Liver (tissue), 9 donors: ENCODE data around the gene KNG1. TPM values are rescaled to one million over a fixed set of nuclear protein-coding genes. Genes with fewer than 3 reads are reported as not detected.
"Not testable (repeated sequence)": the region's sequence is repeated elsewhere in the genome, so short reads cannot be mapped to it uniquely, and the experiment has no call there.

Experiments
- DNase-seq: peaks from one replicate; pipeline ENCODE4 v3.0.0-alpha.2; 2017; ENCODE audit warnings: low spot score
- H3K27ac ChIP-seq, 2 donors: one replicate each; pipeline ENCODE4 v1.7.0; 2013; ENCODE audit warnings: inconsistent platforms in 2 of 2, low read length in 2 of 2, control low read depth in 1 of 2, low read depth in 1 of 2, mild to moderate bottlenecking in 1 of 2
- H3K27me3 ChIP-seq, 4 donors: one replicate each; pipeline versions ENCODE4 v1.6.1 to v1.7.0; 2013; ENCODE audit warnings: low read length in 3 of 4, inconsistent platforms in 1 of 4, mild to moderate bottlenecking in 1 of 4, moderate library complexity in 1 of 4; ENCODE audit not compliant: control insufficient read depth in 4 of 4, insufficient read depth in 4 of 4
- H3K36me3 ChIP-seq, 4 donors: one replicate each; pipeline versions ENCODE4 v1.6.1 to v1.7.0; 2013; ENCODE audit warnings: low read length in 3 of 4, mild to moderate bottlenecking in 3 of 4, low read depth in 1 of 4, moderate library complexity in 1 of 4; ENCODE audit not compliant: control insufficient read depth in 4 of 4, insufficient read depth in 3 of 4
- H3K4me1 ChIP-seq, 4 donors: one replicate each; pipeline versions ENCODE4 v1.6.1 to v1.7.0; 2013; ENCODE audit warnings: low read length in 3 of 4, mild to moderate bottlenecking in 3 of 4, moderate library complexity in 1 of 4; ENCODE audit not compliant: control insufficient read depth in 4 of 4, insufficient read depth in 4 of 4
- H3K4me3 ChIP-seq, 3 donors: one replicate each; pipeline versions ENCODE4 v1.6.1 to v1.7.0; 2013; ENCODE audit warnings: low read length in 3 of 3, control low read depth in 1 of 3, low read depth in 1 of 3, mild to moderate bottlenecking in 1 of 3
- H3K9ac ChIP-seq, 2 donors: one replicate each; pipeline ENCODE4 v1.7.0; 2013; ENCODE audit warnings: low read length in 2 of 2, mild to moderate bottlenecking in 2 of 2, moderate library complexity in 2 of 2, control low read depth in 1 of 2, low read depth in 1 of 2
- H3K9me3 ChIP-seq, 4 donors: one replicate each; pipeline versions ENCODE4 v1.6.1 to v1.7.0; 2013; ENCODE audit warnings: low read length in 3 of 4; ENCODE audit not compliant: control insufficient read depth in 4 of 4
- EGR1 ChIP-seq, 2 donors: IDR thresholded peaks; 2 replicates each; pipeline ENCODE4 v1.6.1; 2016 to 2018; ENCODE audit warnings: antibody characterized with exemption in 2 of 2, low read depth in 2 of 2
- HNF4A ChIP-seq, 2 donors: conservative IDR thresholded peaks; 2 replicates each; pipeline ENCODE4 v1.6.1; 2016; ENCODE audit warnings: antibody characterized with exemption in 2 of 2, mild to moderate bottlenecking in 2 of 2
- HNF4G ChIP-seq: IDR thresholded peaks from 2 replicates; pipeline ENCODE4 v1.6.1; 2016; ENCODE audit warnings: antibody characterized with exemption
- RXRA ChIP-seq, 2 donors: IDR thresholded peaks; 2 replicates each; pipeline ENCODE4 v1.6.1; 2017 to 2018; ENCODE audit warnings: antibody characterized with exemption in 2 of 2, mild to moderate bottlenecking in 1 of 2
- SP1 ChIP-seq: IDR thresholded peaks from 2 replicates; pipeline ENCODE4 v1.6.1; 2018; ENCODE audit warnings: antibody characterized with exemption, mild to moderate bottlenecking
- WGBS: extraction: QIAGEN DNeasy Blood & Tissue Kit; methylation state at CpG from one replicate; pipeline ENCODE4 v1.1.7; 2013; 5-methylcytosine and 5-hydroxymethylcytosine counted together
- polyA plus RNA-seq, 2 donors: library from polyadenylated mRNA; stranded (reverse) in 1 of 2; unstranded in 1 of 2; fragments of 200-250 nt in 1 of 2; fragments of >200 nt in 1 of 2; fragmentation: Nextera tagmentation in 1 of 2; extraction: Ambion mirVana in 1 of 2; gene quantifications; one replicate each; pipeline versions ENCODE4 v1.2.1 to v1.2.3, GENCODE V29; 2013 to 2015
- total RNA-seq, 2 donors: library from RNA; depleted of rRNA; stranded (reverse); fragments of >200 nt; gene quantifications; one replicate each; pipeline ENCODE4 v1.2.3, GENCODE V29; 2014
- TF ChIP-seq, protein P1 (sequence below): fragments of 150-350 bp; IDR thresholded peaks from 2 replicates; pipeline ENCODE4 v1.5.1; 2017; ENCODE audit warnings: improper control_type of control experiment, low read depth, low read length; ENCODE audit not compliant: missing input control
- TF ChIP-seq, protein P2 (sequence below): IDR thresholded peaks from 2 replicates; pipeline ENCODE4 v1.6.1; 2016; ENCODE audit warnings: antibody characterized with exemption, mild to moderate bottlenecking
- donor health status: healthy.
- donor health status: healthy.
- donor health status: healthy.
- donor health status: healthy.
- donor health status: healthy.

Gene KNG1
- total and polyA plus RNA-seq, 4 donors, result 605 to 918 (median 716) TPM

DNA sequence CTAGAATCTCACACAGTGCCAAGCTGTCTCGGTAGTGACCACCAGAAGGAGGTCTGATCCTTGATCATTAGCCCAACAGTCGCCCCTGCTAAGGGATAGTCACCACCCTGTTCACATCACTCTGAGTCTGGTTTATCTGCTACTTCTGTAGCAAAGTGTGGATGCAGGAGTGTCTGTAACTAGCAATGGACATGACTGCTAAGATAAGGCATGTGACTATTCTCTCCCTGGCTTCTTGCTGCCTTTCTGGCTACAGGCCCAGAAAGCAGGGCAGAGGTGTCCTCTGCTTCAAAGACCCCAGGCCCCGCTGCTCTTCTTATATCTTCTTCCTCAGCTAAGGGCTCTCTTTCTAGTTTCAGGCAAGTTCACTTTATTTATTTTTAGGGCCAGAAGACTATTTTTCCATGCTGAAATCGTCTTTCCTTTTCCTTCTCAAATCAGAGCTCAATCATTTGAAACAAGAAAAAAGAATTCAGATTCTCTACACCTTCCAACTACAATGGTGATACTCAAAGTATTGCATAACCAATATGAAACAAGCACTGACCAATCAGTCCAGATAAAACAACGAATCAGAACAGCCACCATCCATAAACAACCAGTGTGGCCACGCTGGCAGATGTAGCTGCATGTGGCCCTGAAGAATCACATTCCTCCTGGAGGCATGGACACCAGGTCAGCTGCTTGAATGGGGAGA is 8.0 kb upstream of the KNG1 start:
- DNase-seq, result no peak
- Histone ChIP-seq H3K36me3 (no peaks in the 10 kb centered on the region), H3K27ac (no peak overlapping the region), H3K9me3 (no peaks in the 10 kb centered on the region), H3K27me3 (no peaks in the 10 kb centered on the region), H3K9ac (no peak overlapping the region), H3K4me3 (no peak overlapping the region), H3K4me1 (no peaks in the 10 kb centered on the region)
- TF ChIP-seq RXRA (IDR thresholded peaks at IDR 0.05), result no peak
- TF ChIP-seq EGR1 (IDR thresholded peaks at IDR 0.05; ENCODE audit: low read depth in 2 of 2), result no peak
- 86% methylated on average over 6 of the region's 6 CpGs for WGBS

DNA sequence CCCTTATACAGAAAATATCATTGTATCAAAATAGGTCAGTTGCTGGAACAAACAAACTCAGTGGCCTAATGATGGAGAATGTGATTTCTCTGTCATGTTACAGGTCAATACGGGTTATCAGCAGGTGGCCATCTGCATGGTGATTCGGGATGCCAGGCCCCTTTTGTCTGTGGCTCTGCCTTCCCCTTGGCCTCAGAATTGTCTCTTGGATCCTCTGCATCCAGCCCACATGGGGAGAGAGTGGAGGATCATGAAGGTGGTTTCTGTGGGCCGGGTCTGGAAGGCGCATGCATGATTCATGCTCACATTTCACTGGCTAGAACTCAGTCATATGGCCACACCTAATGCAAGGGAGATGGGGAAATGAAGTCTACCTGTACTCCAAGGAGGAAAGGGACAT is 6.5 kb upstream of the KNG1 start:
- not testable (repeated sequence) for H3K36me3 ChIP-seq, H3K4me1 ChIP-seq, H3K27ac ChIP-seq, H3K4me3 ChIP-seq, DNase-seq, H3K9me3 ChIP-seq, H3K27me3 ChIP-seq, H3K9ac ChIP-seq
- WGBS, result 91% methylated on average over 4 of the region's 4 CpGs

DNA sequence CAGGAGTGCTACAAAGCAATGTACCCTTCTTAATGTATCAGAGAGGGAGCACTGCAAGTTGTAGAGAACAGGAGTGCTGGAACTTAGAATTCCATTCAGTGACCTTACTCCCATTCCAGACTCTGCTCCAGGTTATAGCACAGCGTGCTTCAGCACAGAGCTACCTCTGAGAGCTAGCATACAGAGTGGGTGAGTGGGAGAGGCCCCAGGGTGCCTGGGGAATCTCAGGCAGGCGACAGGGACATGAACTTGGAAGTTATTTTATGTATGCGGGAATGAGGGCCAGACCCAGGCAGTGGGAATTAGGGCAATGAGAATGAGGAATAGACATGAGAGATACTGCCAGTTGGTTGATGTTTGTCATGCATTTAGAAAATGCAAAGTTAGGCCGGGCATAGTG is 3.7 kb upstream of the KNG1 start:
- Histone ChIP-seq H3K27ac (no peak overlapping the region), H3K36me3 (no peaks in the 10 kb centered on the region), H3K9me3 (no peaks in the 10 kb centered on the region), H3K4me1 (peaks cover 4 to 12% (median 8%) of the 10 kb centered on the region in 4 donors), H3K27me3 (no peaks in the 10 kb centered on the region), H3K4me3 (no peak overlapping the region), H3K9ac (no peak overlapping the region)
- TF ChIP-seq SP1, result no peak
- TF ChIP-seq, protein P1, sequence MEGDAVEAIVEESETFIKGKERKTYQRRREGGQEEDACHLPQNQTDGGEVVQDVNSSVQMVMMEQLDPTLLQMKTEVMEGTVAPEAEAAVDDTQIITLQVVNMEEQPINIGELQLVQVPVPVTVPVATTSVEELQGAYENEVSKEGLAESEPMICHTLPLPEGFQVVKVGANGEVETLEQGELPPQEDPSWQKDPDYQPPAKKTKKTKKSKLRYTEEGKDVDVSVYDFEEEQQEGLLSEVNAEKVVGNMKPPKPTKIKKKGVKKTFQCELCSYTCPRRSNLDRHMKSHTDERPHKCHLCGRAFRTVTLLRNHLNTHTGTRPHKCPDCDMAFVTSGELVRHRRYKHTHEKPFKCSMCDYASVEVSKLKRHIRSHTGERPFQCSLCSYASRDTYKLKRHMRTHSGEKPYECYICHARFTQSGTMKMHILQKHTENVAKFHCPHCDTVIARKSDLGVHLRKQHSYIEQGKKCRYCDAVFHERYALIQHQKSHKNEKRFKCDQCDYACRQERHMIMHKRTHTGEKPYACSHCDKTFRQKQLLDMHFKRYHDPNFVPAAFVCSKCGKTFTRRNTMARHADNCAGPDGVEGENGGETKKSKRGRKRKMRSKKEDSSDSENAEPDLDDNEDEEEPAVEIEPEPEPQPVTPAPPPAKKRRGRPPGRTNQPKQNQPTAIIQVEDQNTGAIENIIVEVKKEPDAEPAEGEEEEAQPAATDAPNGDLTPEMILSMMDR, result no peak
- no peak for TF ChIP-seq EGR1 (IDR thresholded peaks at IDR 0.05; ENCODE audit: low read depth in 2 of 2)
- no peak for TF ChIP-seq HNF4G
- TF ChIP-seq HNF4A (conservative IDR thresholded peaks at IDR 0.05), result no peak
- TF ChIP-seq, protein P2, sequence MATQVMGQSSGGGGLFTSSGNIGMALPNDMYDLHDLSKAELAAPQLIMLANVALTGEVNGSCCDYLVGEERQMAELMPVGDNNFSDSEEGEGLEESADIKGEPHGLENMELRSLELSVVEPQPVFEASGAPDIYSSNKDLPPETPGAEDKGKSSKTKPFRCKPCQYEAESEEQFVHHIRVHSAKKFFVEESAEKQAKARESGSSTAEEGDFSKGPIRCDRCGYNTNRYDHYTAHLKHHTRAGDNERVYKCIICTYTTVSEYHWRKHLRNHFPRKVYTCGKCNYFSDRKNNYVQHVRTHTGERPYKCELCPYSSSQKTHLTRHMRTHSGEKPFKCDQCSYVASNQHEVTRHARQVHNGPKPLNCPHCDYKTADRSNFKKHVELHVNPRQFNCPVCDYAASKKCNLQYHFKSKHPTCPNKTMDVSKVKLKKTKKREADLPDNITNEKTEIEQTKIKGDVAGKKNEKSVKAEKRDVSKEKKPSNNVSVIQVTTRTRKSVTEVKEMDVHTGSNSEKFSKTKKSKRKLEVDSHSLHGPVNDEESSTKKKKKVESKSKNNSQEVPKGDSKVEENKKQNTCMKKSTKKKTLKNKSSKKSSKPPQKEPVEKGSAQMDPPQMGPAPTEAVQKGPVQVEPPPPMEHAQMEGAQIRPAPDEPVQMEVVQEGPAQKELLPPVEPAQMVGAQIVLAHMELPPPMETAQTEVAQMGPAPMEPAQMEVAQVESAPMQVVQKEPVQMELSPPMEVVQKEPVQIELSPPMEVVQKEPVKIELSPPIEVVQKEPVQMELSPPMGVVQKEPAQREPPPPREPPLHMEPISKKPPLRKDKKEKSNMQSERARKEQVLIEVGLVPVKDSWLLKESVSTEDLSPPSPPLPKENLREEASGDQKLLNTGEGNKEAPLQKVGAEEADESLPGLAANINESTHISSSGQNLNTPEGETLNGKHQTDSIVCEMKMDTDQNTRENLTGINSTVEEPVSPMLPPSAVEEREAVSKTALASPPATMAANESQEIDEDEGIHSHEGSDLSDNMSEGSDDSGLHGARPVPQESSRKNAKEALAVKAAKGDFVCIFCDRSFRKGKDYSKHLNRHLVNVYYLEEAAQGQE, result no peak
- WGBS, result 90% methylated on average over 4 of the region's 4 CpGs
- no peak for DNase-seq
